HG03565 (cell line): Measurements from ENCODE around the gene ODF2L.
A peak's percentile ranks its signal among the peaks of the same experiment; 100 is the strongest.

Experiments
- ATAC-seq: cut with Tn5 transposase; IDR thresholded peaks from one replicate; pipeline ENCODE4 v1.9.1; 2021; ENCODE audit warnings: mild to moderate bottlenecking, moderate library complexity; ENCODE audit not compliant: unreplicated experiment

The ODF2L gene, protein sequence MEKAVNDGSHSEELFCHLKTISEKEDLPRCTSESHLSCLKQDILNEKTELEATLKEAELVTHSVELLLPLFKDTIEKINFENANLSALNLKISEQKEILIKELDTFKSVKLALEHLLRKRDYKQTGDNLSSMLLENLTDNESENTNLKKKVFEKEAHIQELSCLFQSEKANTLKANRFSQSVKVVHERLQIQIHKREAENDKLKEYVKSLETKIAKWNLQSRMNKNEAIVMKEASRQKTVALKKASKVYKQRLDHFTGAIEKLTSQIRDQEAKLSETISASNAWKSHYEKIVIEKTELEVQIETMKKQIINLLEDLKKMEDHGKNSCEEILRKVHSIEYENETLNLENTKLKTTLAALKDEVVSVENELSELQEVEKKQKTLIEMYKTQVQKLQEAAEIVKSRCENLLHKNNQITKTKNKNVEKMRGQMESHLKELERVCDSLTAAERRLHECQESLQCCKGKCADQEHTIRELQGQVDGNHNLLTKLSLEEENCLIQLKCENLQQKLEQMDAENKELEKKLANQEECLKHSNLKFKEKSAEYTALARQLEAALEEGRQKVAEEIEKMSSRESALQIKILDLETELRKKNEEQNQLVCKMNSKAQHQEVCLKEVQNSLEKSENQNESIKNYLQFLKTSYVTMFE

GRCh38 chr1:86395751-86396497 is at the start of gene ODF2L:
TSS of gene ODF2L (minus strand) at chr1:86396323. CDS start at chr1:86387027, 9,296 bp downstream.
- peak; percentile 99 for ATAC-seq

- ATAC-seq = no peak
These were observed 49.8 kb upstream of the ODF2L start for GRCh38 chr1:86445919-86446318.

GRCh38 chr1:86441997-86442396 is 45.9 kb upstream of the ODF2L start:
- ATAC-seq = no peak

GRCh38 chr1:86441581-86441980 is 45.5 kb upstream of the ODF2L start:
- ATAC-seq = no peak

DNA sequence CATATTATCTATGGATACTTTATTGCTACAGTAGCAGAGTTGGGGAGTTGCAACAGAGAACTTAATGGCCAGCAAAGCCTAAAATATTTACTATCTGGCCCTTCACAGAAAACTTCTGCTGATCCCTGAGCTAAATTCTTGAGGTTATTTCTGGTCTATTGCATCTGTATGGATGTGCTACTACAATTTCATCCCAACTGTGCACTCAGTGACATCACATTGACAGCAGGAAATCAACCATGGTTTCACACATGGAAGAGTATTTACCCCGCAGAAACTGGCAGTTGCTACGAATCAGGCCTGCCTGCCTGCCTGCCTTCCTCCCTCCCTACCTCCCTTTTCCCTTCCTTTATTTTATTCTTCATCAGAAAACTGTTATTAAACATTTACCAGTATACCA is 39.9 kb upstream of the ODF2L start:
- ATAC-seq = no peak

DNA sequence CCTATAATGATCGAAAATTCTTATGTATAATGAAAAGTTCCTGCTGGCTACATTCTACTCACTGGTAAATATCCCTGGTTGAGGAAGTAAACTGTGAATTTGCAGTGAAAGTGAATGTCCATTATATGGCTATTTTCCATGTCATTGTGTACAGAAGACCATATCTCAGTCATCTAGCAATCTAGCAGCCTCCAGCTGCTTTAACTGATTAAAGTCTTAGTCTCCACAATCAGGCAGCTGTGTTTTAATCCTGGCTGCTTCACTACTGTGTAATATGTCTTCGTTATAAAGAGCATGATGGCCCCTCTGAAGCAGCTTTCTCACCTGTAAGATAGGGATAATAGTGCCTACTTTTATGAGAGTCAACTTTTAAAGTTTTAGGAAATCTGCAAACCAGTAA is 39.2 kb upstream of the ODF2L start:
- ATAC-seq = no peak

DNA sequence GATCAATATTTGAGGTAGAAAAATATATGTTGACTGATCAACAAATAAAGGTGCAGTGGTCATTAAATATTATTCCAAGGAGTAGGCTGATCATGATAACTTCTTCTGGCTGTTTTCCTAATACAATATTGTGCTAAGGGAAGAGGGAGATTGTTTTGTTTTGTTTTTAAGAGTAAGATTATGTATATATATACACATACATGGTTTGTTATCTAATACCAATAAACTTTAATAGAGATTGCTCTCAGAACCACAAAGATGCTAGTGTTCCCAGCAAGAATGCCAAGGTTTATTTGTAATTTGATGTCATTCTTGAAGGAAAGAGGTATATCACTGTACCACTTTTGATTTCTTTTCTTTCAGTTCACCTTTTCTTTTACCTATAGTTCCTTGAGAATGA is 37.9 kb upstream of the ODF2L start:
- ATAC-seq = no peak

DNA sequence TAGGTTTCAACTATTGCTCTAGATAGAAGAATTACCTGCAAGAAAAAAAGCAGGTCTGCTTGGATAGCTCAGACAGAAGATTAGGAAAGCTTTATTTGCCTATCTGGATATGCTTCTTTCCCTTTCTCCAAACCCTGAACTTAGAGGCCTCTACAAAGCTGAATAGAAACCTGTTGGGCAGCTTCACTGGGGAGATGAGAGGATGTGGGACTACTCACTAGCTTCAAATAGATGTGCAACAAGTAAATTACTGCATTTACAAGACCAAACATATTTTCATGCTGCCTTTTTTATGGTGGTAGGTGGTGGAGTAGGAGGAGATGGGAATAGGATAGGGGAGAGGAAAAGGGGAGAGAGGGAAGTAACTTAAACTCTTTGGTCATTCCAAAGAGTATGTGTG is 34.3 kb upstream of the ODF2L start:
- ATAC-seq = no peak

GRCh38 chr1:86429835-86430234 is 33.7 kb upstream of the ODF2L start:
- no peak for ATAC-seq

GRCh38 chr1:86429122-86429725 is 33.1 kb upstream of the ODF2L start:
- no peak for ATAC-seq

- no peak for ATAC-seq
These were observed 27.8 kb upstream of the ODF2L start, which contains the start of gene CLCA2 for GRCh38 chr1:86423873-86424272. TSS of gene CLCA2 (plus strand) at chr1:86424171. CDS start at chr1:86424248, 77 bp downstream.

- no peak for ATAC-seq
These were observed 27.4 kb upstream of the ODF2L start for GRCh38 chr1:86423473-86423872.

GRCh38 chr1:86421601-86422280 is 25.6 kb upstream of the ODF2L start:
- no peak for ATAC-seq

GRCh38 chr1:86419277-86419903 is 23.3 kb upstream of the ODF2L start:
- peak; percentile 88 for ATAC-seq

GRCh38 chr1:86416343-86416742 is 20.2 kb upstream of the ODF2L start:
- no peak for ATAC-seq

GRCh38 chr1:86410879-86411278 is 14.8 kb upstream of the ODF2L start:
- no peak for ATAC-seq

DNA sequence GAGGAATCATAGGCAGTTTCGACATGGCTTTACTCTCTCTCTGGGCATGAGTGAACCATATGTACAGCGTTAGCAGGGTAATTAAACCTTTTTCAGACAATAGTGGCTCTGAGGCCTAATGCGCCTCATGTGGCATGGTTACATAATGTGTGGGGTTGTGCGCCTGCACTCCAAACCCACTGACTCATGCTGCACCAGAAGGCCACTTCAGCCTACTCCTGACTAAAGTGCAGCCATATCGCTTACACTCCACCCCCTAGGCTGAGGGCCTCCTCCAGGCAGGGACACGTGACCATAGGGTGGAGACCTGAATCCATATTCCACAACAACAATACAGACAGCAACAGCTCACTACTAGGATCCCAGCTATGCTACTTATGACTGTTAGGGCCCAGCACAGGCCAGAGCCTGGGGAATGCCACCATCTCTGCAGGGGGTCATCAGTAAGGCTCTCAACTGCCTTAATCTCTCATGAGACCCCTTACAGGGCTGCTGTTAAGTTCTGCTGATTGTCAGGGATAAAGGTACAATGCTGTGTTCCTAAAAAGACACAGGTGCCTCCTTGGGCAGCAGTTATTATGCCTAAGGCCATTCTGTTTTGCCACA is 13.4 kb upstream of the ODF2L start:
- no peak for ATAC-seq

DNA sequence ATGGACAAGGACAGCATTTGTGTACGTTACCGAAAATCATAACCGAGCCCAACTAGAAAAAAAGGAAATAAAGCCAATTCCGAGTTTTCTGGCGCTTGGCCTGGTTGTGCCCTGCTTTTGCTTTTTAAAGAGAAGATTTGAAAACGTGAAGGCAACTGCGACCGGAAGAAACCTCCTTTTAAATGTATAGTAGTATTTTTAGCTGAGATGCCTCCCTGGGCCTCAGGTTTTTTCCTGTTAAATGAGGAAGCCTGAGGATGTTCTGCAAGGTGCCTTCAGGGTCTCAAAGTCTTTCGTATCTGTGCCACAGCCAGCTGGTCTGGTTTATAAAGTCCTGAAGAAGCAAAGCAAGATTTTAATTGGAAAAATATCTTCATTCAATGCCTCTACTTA is 371 bp upstream of the ODF2L start:
- peak; percentile 4 for ATAC-seq

- ATAC-seq = no peak
These were observed 1.7 kb downstream of the ODF2L start for GRCh38 chr1:86394416-86394815.

GRCh38 chr1:86389307-86389706 is 6.8 kb downstream of the ODF2L start:
- peak; percentile 75 for ATAC-seq
